HG02885 (cell line): ENCODE data around the gene LTBP1.
A peak's percentile ranks its signal among the peaks of the same experiment; 100 is the strongest.
"Not testable (repeated sequence)": the region's sequence is repeated elsewhere in the genome, so short reads cannot be mapped to it uniquely, and the experiment has no call there.

ENCODE experiments used
- ATAC-seq: cut with Tn5 transposase; IDR thresholded peaks from one replicate; pipeline ENCODE4 v1.9.1; 2021; ENCODE audit warnings: mild to moderate bottlenecking; ENCODE audit not compliant: unreplicated experiment, poor library complexity

The LTBP1 gene

GRCh38 chr2:33433279-33434235 lies 486.8 kb downstream of the LTBP1 start:
- ATAC-seq, result no peak

- no peak for ATAC-seq
Observed at GRCh38 chr2:33435518-33435917, 488.8 kb downstream of the LTBP1 start.

GRCh38 chr2:33436083-33436482 lies 489.3 kb downstream of the LTBP1 start:
- ATAC-seq, result no peak

GRCh38 chr2:33437297-33437696 lies 490.5 kb downstream of the LTBP1 start:
- ATAC-seq, result no peak

GRCh38 chr2:33437815-33438214 lies 491.1 kb downstream of the LTBP1 start:
- ATAC-seq, result no peak

- ATAC-seq, result peak; percentile 85
Observed at GRCh38 chr2:33441235-33441810, 494.6 kb downstream of the LTBP1 start.

- ATAC-seq, result not testable (repeated sequence)
Observed at GRCh38 chr2:33442052-33442451, 495.3 kb downstream of the LTBP1 start.

GRCh38 chr2:33442528-33443079 lies 495.9 kb downstream of the LTBP1 start:
- ATAC-seq, result no peak

- ATAC-seq, result no peak
Observed at GRCh38 chr2:33443274-33443829, 496.6 kb downstream of the LTBP1 start.

GRCh38 chr2:33444967-33445366 lies 498.2 kb downstream of the LTBP1 start:
- no peak for ATAC-seq

GRCh38 chr2:33448220-33448899 lies 501.6 kb downstream of the LTBP1 start:
- ATAC-seq, result no peak
